ENCODE results near the gene OPN4. TPM values are rescaled to one million over a fixed set of nuclear protein-coding genes. Genes with fewer than 3 reads are reported as not detected.
"Not testable (repeated sequence)": the region's sequence is repeated elsewhere in the genome, so short reads cannot be mapped to it uniquely, and the experiment has no call there.

The OPN4 gene
- not detected in 2 replicates for total RNA-seq

GRCh38 chr10:86654411-86655172, at the start of gene OPN4:
Gene OPN4 (plus strand): TSS chr10:86654547. CDS start chr10:86654784, 237 bp downstream.
- no peaks in the 10 kb centered on the region for H3K27me3 Mint-ChIP-seq
- no peaks in the 10 kb centered on the region for H3K36me3 Mint-ChIP-seq (ENCODE audit: low read depth)
- intact Hi-C loops (cut with micrococcal nuclease): no loop called here
- no peak for DNase-seq
- no peak within 1 kb of the TSS for H3K27ac Mint-ChIP-seq
- no peaks in the 10 kb centered on the region for H3K9me3 Mint-ChIP-seq
- no peaks in the 10 kb centered on the region for H3K4me1 Mint-ChIP-seq
- H3K4me3 Mint-ChIP-seq: no peak within 1 kb of the TSS

GRCh38 chr10:86607674-86608073, 46.7 kb upstream of the OPN4 start:
- no peak for DNase-seq
- H3K36me3 Mint-ChIP-seq (ENCODE audit: low read depth): no peaks in the 10 kb centered on the region
- no peaks in the 10 kb centered on the region for H3K9me3 Mint-ChIP-seq
- intact Hi-C loops (cut with micrococcal nuclease): no loop called here
- H3K4me3 Mint-ChIP-seq: no peak overlapping the region
- H3K27me3 Mint-ChIP-seq: peaks cover 10% of the 10 kb centered on the region
- no peak overlapping the region for H3K27ac Mint-ChIP-seq
- no peaks in the 10 kb centered on the region for H3K4me1 Mint-ChIP-seq

GRCh38 chr10:86609920-86610319, 44.4 kb upstream of the OPN4 start:
- Mint-ChIP-seq H3K9me3 (no peaks in the 10 kb centered on the region), H3K27ac (no peak overlapping the region), H3K4me1 (no peaks in the 10 kb centered on the region), H3K27me3 (peaks cover 6% of the 10 kb centered on the region), H3K36me3 (ENCODE audit: low read depth) (no peaks in the 10 kb centered on the region), H3K4me3 (no peak overlapping the region)
- intact Hi-C loops (cut with micrococcal nuclease): no loop called here
- DNase-seq: no peak

- no peak for DNase-seq
- no peaks in the 10 kb centered on the region for H3K4me1 Mint-ChIP-seq
- no peak overlapping the region for H3K4me3 Mint-ChIP-seq
- no peaks in the 10 kb centered on the region for H3K9me3 Mint-ChIP-seq
- no peaks in the 10 kb centered on the region for H3K36me3 Mint-ChIP-seq (ENCODE audit: low read depth)
- H3K27ac Mint-ChIP-seq: no peak overlapping the region
- intact Hi-C loops (cut with micrococcal nuclease): no loop called here
- peaks cover 6% of the 10 kb centered on the region for H3K27me3 Mint-ChIP-seq
These were observed 43.0 kb upstream of the OPN4 start for GRCh38 chr10:86611386-86611785.

- H3K27me3 Mint-ChIP-seq: peaks cover 3% of the 10 kb centered on the region
These were observed 41.3 kb upstream of the OPN4 start for GRCh38 chr10:86613096-86613495.

GRCh38 chr10:86613905-86614304, 40.4 kb upstream of the OPN4 start:
- Mint-ChIP-seq H3K9me3 (no peaks in the 10 kb centered on the region), H3K4me1 (no peaks in the 10 kb centered on the region), H3K27ac (no peak overlapping the region), H3K27me3 (no peaks in the 10 kb centered on the region), H3K4me3 (no peak overlapping the region), H3K36me3 (ENCODE audit: low read depth) (no peaks in the 10 kb centered on the region)
- no peak for DNase-seq
- intact Hi-C loops (cut with micrococcal nuclease): no loop called here

More at GRCh38 chr10:86613096-86613495, 41.3 kb upstream of the OPN4 start:
- Mint-ChIP-seq H3K4me3 (no peak overlapping the region), H3K9me3 (no peaks in the 10 kb centered on the region), H3K27ac (no peak overlapping the region), H3K36me3 (ENCODE audit: low read depth) (no peaks in the 10 kb centered on the region), H3K4me1 (no peaks in the 10 kb centered on the region)
- intact Hi-C loops (cut with micrococcal nuclease): no loop called here
- DNase-seq: no peak

- Mint-ChIP-seq H3K27me3 (no peaks in the 10 kb centered on the region), H3K36me3 (ENCODE audit: low read depth) (no peaks in the 10 kb centered on the region), H3K4me1 (no peaks in the 10 kb centered on the region), H3K9me3 (no peaks in the 10 kb centered on the region), H3K27ac (no peak overlapping the region), H3K4me3 (no peak overlapping the region)
- intact Hi-C loops (cut with micrococcal nuclease): no loop called here
- no peak for DNase-seq
These were observed 39.5 kb upstream of the OPN4 start for GRCh38 chr10:86614853-86615252.

- H3K4me3 Mint-ChIP-seq; H3K4me1 Mint-ChIP-seq; DNase-seq; H3K36me3 Mint-ChIP-seq (ENCODE audit: low read depth); intact Hi-C loops (cut with micrococcal nuclease); H3K9me3 Mint-ChIP-seq; H3K27ac Mint-ChIP-seq; H3K27me3 Mint-ChIP-seq: not testable (repeated sequence)
These were observed 37.1 kb upstream of the OPN4 start for GRCh38 chr10:86617278-86617677.

GRCh38 chr10:86628311-86628710, 26.0 kb upstream of the OPN4 start:
- Mint-ChIP-seq H3K4me3 (no peak overlapping the region), H3K9me3 (no peaks in the 10 kb centered on the region), H3K27ac (no peak overlapping the region), H3K27me3 (peaks cover 41% of the 10 kb centered on the region), H3K36me3 (ENCODE audit: low read depth) (no peaks in the 10 kb centered on the region), H3K4me1 (no peaks in the 10 kb centered on the region)
- DNase-seq: no peak
- intact Hi-C loops (cut with micrococcal nuclease): no loop called here

GRCh38 chr10:86630079-86630478, 24.3 kb upstream of the OPN4 start:
- H3K36me3 Mint-ChIP-seq (ENCODE audit: low read depth): no peaks in the 10 kb centered on the region
- H3K4me3 Mint-ChIP-seq: no peak overlapping the region
- no peak for DNase-seq
- H3K4me1 Mint-ChIP-seq: no peaks in the 10 kb centered on the region
- peaks cover 52% of the 10 kb centered on the region for H3K27me3 Mint-ChIP-seq
- H3K9me3 Mint-ChIP-seq: no peaks in the 10 kb centered on the region
- no peak overlapping the region for H3K27ac Mint-ChIP-seq
- intact Hi-C loops (cut with micrococcal nuclease): no loop called here

GRCh38 chr10:86632009-86632800, 22.1 kb upstream of the OPN4 start:
- Mint-ChIP-seq H3K4me3 (no peak overlapping the region), H3K27ac (no peak overlapping the region), H3K36me3 (ENCODE audit: low read depth) (no peaks in the 10 kb centered on the region), H3K27me3 (peaks cover 57% of the 10 kb centered on the region), H3K4me1 (no peaks in the 10 kb centered on the region), H3K9me3 (no peaks in the 10 kb centered on the region)
- DNase-seq: peak; percentile 53
- intact Hi-C loops (cut with micrococcal nuclease): no loop called here

GRCh38 chr10:86632951-86633350, 21.4 kb upstream of the OPN4 start:
- Mint-ChIP-seq H3K4me1 (no peaks in the 10 kb centered on the region), H3K9me3 (no peaks in the 10 kb centered on the region), H3K27me3 (peaks cover 58% of the 10 kb centered on the region), H3K4me3 (no peak overlapping the region), H3K36me3 (ENCODE audit: low read depth) (no peaks in the 10 kb centered on the region), H3K27ac (no peak overlapping the region)
- intact Hi-C loops (cut with micrococcal nuclease): no loop called here
- no peak for DNase-seq

GRCh38 chr10:86635402-86635801, 18.9 kb upstream of the OPN4 start:
- Mint-ChIP-seq H3K27me3 (peaks cover 61% of the 10 kb centered on the region), H3K36me3 (ENCODE audit: low read depth) (no peaks in the 10 kb centered on the region), H3K4me3 (no peak overlapping the region), H3K27ac (no peak overlapping the region), H3K9me3 (no peaks in the 10 kb centered on the region), H3K4me1 (no peaks in the 10 kb centered on the region)
- no peak for DNase-seq
- intact Hi-C loops (cut with micrococcal nuclease): no loop called here

GRCh38 chr10:86636311-86636710, 18.0 kb upstream of the OPN4 start:
- Mint-ChIP-seq H3K36me3 (ENCODE audit: low read depth) (no peaks in the 10 kb centered on the region), H3K9me3 (no peaks in the 10 kb centered on the region), H3K4me3 (no peak overlapping the region), H3K4me1 (no peaks in the 10 kb centered on the region), H3K27ac (no peak overlapping the region), H3K27me3 (peaks cover 57% of the 10 kb centered on the region)
- intact Hi-C loops (cut with micrococcal nuclease): no loop called here
- no peak for DNase-seq

All from activated CD4-positive, alpha-beta T cell treated with anti-CD3 and anti-CD28 coated beads, Interleukin-2, amount 10 ng/mL, durations not matched to agents 24 days and 14 days (primary cell).